Testis (tissue), 2 donors: ENCODE data around the gene TFE3.

Source experiments
- POLR2A ChIP-seq: fragments of 450-650 bp; IDR thresholded peaks from one replicate; pipeline ENCODE4 v1.6.1; 2017; ENCODE audit warnings: antibody characterized with exemption, mild to moderate bottlenecking, moderate library complexity
- TF ChIP-seq, protein P1 (sequence below), 3 experiments: fragments of 450-650 bp in 2 of 3; fragments of 200-600 bp in 1 of 3; sonication (generic) in 1 of 3; IDR thresholded peaks; one replicate each; pipeline ENCODE4 v1.5.1; 2016 to 2019; ENCODE audit warnings: antibody characterized with exemption in 3 of 3, mild to moderate bottlenecking in 2 of 3, moderate library complexity in 1 of 3

DNA sequence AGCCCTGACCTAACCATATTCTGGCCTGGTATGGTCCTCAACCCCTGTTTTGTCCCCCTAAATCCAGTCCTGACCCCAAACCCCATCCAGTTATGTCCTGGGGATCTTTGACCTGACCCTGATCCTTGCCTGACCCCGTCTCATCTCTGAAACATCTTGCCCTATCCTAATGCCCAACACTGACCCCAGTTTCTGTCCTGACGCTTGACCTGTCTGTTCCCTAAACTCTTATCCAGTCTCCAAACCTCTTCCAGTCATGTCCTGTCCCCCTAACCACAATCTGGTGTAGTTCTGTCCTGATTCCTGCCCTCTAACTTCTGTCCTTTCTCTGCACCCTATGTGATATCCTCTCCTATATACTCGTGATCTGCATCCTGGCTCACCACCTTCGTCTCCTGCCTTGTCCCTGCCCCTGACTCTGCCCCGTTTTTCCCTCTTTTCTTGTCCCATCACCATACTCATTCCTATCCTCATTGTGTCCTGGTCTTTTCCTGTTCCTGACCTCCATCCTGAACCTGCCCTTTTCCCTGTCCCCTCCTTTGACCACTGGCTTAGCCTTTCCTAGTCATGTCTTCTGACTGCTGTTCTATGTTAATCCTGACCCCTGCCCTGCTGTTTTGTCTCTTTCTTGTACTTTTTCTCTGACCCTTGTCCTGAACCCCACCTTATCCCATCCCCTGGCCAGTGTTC, 11.1 kb upstream of the TFE3 start:
- TF ChIP-seq, protein P1, sequence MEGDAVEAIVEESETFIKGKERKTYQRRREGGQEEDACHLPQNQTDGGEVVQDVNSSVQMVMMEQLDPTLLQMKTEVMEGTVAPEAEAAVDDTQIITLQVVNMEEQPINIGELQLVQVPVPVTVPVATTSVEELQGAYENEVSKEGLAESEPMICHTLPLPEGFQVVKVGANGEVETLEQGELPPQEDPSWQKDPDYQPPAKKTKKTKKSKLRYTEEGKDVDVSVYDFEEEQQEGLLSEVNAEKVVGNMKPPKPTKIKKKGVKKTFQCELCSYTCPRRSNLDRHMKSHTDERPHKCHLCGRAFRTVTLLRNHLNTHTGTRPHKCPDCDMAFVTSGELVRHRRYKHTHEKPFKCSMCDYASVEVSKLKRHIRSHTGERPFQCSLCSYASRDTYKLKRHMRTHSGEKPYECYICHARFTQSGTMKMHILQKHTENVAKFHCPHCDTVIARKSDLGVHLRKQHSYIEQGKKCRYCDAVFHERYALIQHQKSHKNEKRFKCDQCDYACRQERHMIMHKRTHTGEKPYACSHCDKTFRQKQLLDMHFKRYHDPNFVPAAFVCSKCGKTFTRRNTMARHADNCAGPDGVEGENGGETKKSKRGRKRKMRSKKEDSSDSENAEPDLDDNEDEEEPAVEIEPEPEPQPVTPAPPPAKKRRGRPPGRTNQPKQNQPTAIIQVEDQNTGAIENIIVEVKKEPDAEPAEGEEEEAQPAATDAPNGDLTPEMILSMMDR (IDR thresholded peaks at IDR 0.05): no peak
- TF ChIP-seq POLR2A: no peak
